ENCODE measurements around the gene LRP11. TPM values are rescaled to one million over a fixed set of nuclear protein-coding genes. Genes with fewer than 3 reads are reported as not detected.

Gene LRP11
- total RNA-seq, 3 donors from 2014 or later = 16.2 to 27.2 (median 26.1) TPM

- Histone ChIP-seq H3K9me3 (no peaks in the 10 kb centered on the region), H3K4me3 (no peak overlapping the region), H3K36me3 (ENCODE audit: low read depth) (no peaks in the 10 kb centered on the region), H3K4me1 (ENCODE audit: low read depth) (no peaks in the 10 kb centered on the region)
- ATAC-seq (peak; percentile 75), DNase-seq (peak in 1 of 3 donors; percentile 89)
- TF ChIP-seq CTCF (IDR thresholded peaks at IDR 0.05) = peak; percentile 66
- intact Hi-C loops (cut with DNase I, micrococcal nuclease) = loop anchor here in 1 of 2 donors (5.0 kb wide), 1 partner anchor 93 kb away; no protein-coding TSS in a partner anchor
Observed at GRCh38 chr6:149834513-149835481, 29.4 kb downstream of the LRP11 start.

- TF ChIP-seq CTCF (IDR thresholded peaks at IDR 0.05) = no peak
- no peak for ATAC-seq
- intact Hi-C loops (cut with DNase I, micrococcal nuclease) = no loop called here
Observed at GRCh38 chr6:149833651-149834050, 30.5 kb downstream of the LRP11 start.

GRCh38 chr6:149831308-149831820 lies 32.8 kb downstream of the LRP11 start:
- Histone ChIP-seq H3K36me3 (ENCODE audit: low read depth) (no peaks in the 10 kb centered on the region), H3K4me1 (ENCODE audit: low read depth) (no peaks in the 10 kb centered on the region), H3K4me3 (no peak overlapping the region), H3K9me3 (no peaks in the 10 kb centered on the region)
- TF ChIP-seq CTCF (IDR thresholded peaks at IDR 0.05) = no peak
- intact Hi-C loops (cut with DNase I, micrococcal nuclease) = no loop called here
- ATAC-seq = no peak
- DNase-seq = no peak

More at GRCh38 chr6:149833651-149834050, 30.5 kb downstream of the LRP11 start:
- H3K4me3 ChIP-seq = no peak overlapping the region
- H3K36me3 ChIP-seq (ENCODE audit: low read depth) = no peaks in the 10 kb centered on the region
- no peaks in the 10 kb centered on the region for H3K9me3 ChIP-seq
- DNase-seq = no peak
- no peaks in the 10 kb centered on the region for H3K4me1 ChIP-seq (ENCODE audit: low read depth)

- Histone ChIP-seq H3K4me3 (no peak overlapping the region), H3K9me3 (no peaks in the 10 kb centered on the region), H3K36me3 (ENCODE audit: low read depth) (no peaks in the 10 kb centered on the region), H3K4me1 (ENCODE audit: low read depth) (no peaks in the 10 kb centered on the region)
- intact Hi-C loops (cut with DNase I, micrococcal nuclease) = no loop called here
- no peak for DNase-seq
- ATAC-seq = no peak
- TF ChIP-seq CTCF (IDR thresholded peaks at IDR 0.05) = no peak
Observed at GRCh38 chr6:149830731-149831307, 33.3 kb downstream of the LRP11 start.

GRCh38 chr6:149825292-149825691 lies 38.9 kb downstream of the LRP11 start:
- H3K4me3 ChIP-seq = no peak overlapping the region
- intact Hi-C loops (cut with DNase I, micrococcal nuclease) = no loop called here
- no peaks in the 10 kb centered on the region for H3K36me3 ChIP-seq (ENCODE audit: low read depth)
- no peak for ATAC-seq
- H3K4me1 ChIP-seq (ENCODE audit: low read depth) = no peaks in the 10 kb centered on the region
- no peak for TF ChIP-seq CTCF (IDR thresholded peaks at IDR 0.05)
- no peak for DNase-seq
- H3K9me3 ChIP-seq = no peaks in the 10 kb centered on the region

All from mucosa of descending colon (tissue), 3 donors.